ENCODE results near the gene RASAL1. TPM values are rescaled to one million over a fixed set of nuclear protein-coding genes. Genes with fewer than 3 reads are reported as not detected.

The RASAL1 gene
- total RNA-seq, 4 donors from 2014 or later, result not detected

DNA sequence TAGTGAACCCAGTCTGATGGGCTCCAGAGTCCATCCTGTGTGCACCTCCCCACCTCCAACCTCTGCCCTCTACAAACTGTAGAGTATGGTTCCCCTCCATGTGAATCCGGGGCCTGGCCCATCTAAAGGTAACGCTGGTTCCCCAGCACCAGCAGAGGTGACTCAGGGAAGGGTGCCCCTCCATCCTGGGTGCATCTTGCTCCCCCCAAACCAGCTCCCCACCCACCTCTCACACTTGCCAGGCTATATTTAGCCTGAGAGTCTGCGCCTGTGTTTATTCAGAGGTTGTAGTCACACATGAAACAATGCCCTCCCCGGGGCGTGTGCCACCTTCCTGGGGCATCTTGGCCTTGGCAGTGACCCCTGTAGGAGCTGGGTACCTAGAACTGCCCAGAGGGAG, 26.2 kb downstream of the RASAL1 start:
- TF ChIP-seq, protein P1, sequence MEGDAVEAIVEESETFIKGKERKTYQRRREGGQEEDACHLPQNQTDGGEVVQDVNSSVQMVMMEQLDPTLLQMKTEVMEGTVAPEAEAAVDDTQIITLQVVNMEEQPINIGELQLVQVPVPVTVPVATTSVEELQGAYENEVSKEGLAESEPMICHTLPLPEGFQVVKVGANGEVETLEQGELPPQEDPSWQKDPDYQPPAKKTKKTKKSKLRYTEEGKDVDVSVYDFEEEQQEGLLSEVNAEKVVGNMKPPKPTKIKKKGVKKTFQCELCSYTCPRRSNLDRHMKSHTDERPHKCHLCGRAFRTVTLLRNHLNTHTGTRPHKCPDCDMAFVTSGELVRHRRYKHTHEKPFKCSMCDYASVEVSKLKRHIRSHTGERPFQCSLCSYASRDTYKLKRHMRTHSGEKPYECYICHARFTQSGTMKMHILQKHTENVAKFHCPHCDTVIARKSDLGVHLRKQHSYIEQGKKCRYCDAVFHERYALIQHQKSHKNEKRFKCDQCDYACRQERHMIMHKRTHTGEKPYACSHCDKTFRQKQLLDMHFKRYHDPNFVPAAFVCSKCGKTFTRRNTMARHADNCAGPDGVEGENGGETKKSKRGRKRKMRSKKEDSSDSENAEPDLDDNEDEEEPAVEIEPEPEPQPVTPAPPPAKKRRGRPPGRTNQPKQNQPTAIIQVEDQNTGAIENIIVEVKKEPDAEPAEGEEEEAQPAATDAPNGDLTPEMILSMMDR (IDR thresholded peaks at IDR 0.05), result no peak
- no peak for ATAC-seq (ENCODE audit: low FRiP score)
- DNase-seq (ENCODE audit: low spot score), result no peak

DNA sequence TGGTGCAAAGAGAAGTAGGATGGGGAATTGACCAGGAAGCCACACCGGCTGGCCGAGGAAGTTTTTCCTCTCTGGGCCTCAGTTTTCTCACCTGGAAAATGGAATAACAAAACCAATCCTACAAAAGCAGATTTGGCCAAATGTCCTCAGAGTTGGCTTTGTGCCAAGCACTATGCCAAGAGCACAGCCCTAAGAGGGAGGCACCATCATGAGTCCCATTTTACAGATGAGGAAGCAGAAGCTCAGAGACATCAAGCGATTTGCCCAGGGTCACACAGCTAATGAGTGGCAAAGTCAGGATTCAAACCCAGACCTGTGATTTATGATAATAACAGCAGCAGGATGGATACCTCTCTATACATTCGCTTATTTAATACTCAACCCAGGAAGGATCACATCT, 27.3 kb downstream of the RASAL1 start:
- DNase-seq (ENCODE audit: low spot score), result no peak
- ATAC-seq (ENCODE audit: low FRiP score), result no peak
- TF ChIP-seq, protein P1 (IDR thresholded peaks at IDR 0.05), result no peak

DNA sequence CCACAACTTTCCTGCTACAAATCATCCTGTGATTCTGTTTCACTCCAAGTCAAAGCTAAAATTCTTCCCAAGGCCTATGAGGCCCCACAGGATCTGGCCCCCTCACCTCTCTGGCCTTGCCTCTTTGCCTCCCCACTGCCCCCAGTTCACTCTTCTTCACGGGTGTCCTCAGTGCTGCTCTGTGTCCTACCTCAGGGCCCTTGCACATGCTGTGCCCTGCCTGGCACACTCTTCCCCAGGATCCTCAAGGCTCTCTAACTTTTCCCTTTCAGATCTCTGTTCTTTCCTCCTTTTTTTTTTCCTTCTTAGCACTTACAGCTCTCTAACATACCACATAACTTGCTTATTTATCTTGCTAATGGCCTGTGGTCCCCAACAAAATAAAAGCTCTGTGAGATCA, 29.2 kb downstream of the RASAL1 start:
- DNase-seq (ENCODE audit: low spot score) (no peak), ATAC-seq (ENCODE audit: low FRiP score) (no peak)
- TF ChIP-seq, protein P1 (IDR thresholded peaks at IDR 0.05), result no peak

DNA sequence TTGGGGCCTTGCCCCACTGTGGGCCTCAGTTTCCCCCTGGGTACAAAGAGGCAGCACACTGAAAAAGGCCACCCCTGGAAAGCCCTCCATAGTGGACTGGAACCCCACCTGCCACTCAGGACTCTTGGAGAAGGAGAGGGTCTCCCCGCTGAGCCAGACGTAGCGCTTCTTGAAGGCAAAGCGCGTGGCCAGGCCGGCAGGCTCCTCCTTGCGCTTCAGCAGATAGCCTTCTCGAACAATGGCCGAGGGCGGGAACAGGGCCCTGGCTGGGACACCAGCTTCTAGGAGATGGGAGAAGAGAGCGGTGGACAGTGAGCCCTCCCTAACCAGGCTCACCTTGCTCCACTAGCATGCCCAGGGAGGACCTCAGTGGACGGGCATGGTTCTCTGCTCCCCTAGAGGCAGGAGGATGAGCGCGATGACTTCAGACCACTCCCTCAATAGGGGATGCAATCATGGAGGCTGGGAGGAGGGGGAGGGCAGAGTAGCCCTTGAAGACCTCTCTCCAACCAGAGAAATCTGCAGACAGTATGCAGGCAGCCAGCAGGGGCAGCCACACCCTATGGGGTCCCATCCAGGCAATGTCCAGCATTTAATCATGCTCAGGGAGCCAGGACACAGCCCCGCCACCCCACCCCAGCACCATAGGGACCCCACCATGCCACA, 29.8 kb downstream of the RASAL1 start:
- ATAC-seq (ENCODE audit: low FRiP score), result no peak
- DNase-seq (ENCODE audit: low spot score), result no peak
- TF ChIP-seq, protein P1 (IDR thresholded peaks at IDR 0.05), result no peak

DNA sequence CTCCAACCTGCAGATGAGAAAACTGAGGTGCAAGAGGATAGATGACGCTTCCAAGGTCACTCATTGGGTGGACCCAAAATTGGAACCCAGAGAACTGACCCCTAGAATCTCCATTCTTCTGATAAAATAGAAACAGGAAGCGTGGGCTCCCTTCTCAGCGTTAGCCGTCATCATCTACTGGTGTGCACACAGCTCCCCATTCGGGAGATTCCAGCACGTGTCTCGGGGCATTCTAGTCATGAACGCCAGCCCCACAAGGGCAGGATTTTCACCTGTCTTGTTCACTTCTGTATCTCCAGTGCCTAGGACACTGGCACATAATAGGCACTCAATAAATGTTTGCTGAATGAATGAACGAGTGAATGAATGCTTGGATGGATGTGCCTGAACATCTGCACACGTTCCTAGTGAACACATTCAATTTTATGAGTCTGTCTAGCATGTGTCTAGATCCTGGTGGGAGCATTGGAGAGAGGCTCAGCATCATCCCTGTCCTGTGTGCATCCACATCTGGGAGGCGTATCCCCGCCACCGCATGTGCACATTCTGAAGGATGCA, 30.5 kb downstream of the RASAL1 start:
- DNase-seq (ENCODE audit: low spot score) (no peak), ATAC-seq (ENCODE audit: low FRiP score) (no peak)
- TF ChIP-seq, protein P1 (IDR thresholded peaks at IDR 0.05), result no peak

DNA sequence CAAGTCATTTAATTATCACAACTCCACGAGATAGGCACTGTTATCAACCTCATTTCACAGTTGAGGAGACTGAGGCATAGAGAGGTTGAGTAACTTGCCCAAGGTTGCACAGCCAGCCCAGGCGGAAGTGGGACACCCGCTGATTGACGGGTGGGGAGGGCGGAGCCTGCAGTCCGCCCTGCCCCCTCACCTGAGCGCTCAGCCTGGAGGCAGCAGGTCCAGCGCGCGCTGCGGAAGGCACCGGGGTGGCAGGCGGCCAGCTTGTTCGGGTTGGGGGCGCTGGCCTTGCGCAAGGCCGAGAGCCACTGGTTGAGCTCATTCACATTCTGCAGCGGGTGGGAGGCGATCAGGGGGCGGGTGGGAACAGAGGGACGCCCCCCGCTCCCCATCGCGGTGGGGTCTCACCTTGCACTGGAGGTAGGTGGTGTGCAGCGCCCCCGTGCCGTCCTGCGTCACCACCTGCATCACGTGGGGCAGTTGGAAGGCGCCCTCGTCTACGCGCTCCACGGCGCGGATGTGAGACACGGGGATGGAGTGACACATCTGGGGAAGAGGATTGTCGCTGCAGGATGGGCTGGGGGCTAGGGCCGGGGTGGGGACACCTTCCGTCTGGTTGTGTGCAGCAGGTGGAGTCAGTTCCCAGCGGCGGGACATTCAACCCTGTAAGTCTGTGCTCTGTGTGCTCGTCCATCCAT, 31.7 kb downstream of the RASAL1 start:
- DNase-seq (ENCODE audit: low spot score) (no peak), ATAC-seq (ENCODE audit: low FRiP score) (no peak)
- TF ChIP-seq, protein P1 (IDR thresholded peaks at IDR 0.05), result no peak

Data from omental fat pad (tissue), 4 donors.